GM19193 (cell line): ENCODE measurements around the gene KLK15.

Experiments used
- POLR2A ChIP-seq: IDR thresholded peaks from 4 replicates; pipeline ENCODE4 v1.6.1; 2011; ENCODE audit not compliant: insufficient read depth, insufficient read length; ENCODE audit errors: extremely low read depth

Gene KLK15

GRCh38 chr19:50835103-50835784 lies 1.9 kb upstream of the KLK15 start:
- TF ChIP-seq POLR2A, result no peak

GRCh38 chr19:50833802-50834167 lies 411 bp upstream of the KLK15 start:
- TF ChIP-seq POLR2A, result no peak

GRCh38 chr19:50832666-50833065 lies 708 bp downstream of the KLK15 start:
- TF ChIP-seq POLR2A, result no peak

GRCh38 chr19:50831026-50831396 lies 2.4 kb downstream of the KLK15 start:
- TF ChIP-seq POLR2A, result no peak

GRCh38 chr19:50830266-50831025 lies 2.9 kb downstream of the KLK15 start:
- TF ChIP-seq POLR2A, result no peak

GRCh38 chr19:50829801-50830200 lies 3.6 kb downstream of the KLK15 start:
- TF ChIP-seq POLR2A, result no peak

GRCh38 chr19:50827476-50827875 lies 5.9 kb downstream of the KLK15 start:
- no peak for TF ChIP-seq POLR2A

- no peak for TF ChIP-seq POLR2A
These were observed 6.7 kb downstream of the KLK15 start for GRCh38 chr19:50826492-50827240.

- TF ChIP-seq POLR2A, result no peak
These were observed 9.9 kb downstream of the KLK15 start, which contains the start of gene KLK1 for GRCh38 chr19:50823389-50824042. Gene KLK1 (minus strand): TSS chr19:50823787. CDS start chr19:50823748, 39 bp downstream.

- TF ChIP-seq POLR2A, result no peak
These were observed 10.6 kb downstream of the KLK15 start for GRCh38 chr19:50822661-50823208.

- no peak for TF ChIP-seq POLR2A
These were observed 11.8 kb downstream of the KLK15 start for GRCh38 chr19:50821622-50822021.

GRCh38 chr19:50821248-50821612 lies 12.1 kb downstream of the KLK15 start:
- no peak for TF ChIP-seq POLR2A

GRCh38 chr19:50820549-50821247 lies 12.7 kb downstream of the KLK15 start:
- TF ChIP-seq POLR2A, result peak; percentile 15

GRCh38 chr19:50820086-50820485 lies 13.3 kb downstream of the KLK15 start:
- TF ChIP-seq POLR2A, result peak; percentile 7
